Naive thymus-derived CD4-positive, alpha-beta T cell (primary cell): Measurements from ENCODE around the gene SMS. TPM values are rescaled to one million over a fixed set of nuclear protein-coding genes. Genes with fewer than 3 reads are reported as not detected.

Experiments used
- polyA plus RNA-seq, 2 donors: library from polyadenylated mRNA; unstranded; fragments of 300-500 nt; fragmentation: Illumina TruSeq; gene quantifications; one replicate each; pipeline ENCODE4 v1.2.3, GENCODE V29; 2021
- total RNA-seq, 6 experiments: library from RNA in 5 of 6; stranded (reverse) in 5 of 6; gene quantifications; 1 replicate in 5 of 6; 2 replicates in 1 of 6; pipeline ENCODE4 v1.2.3 and lab custom pipeline; 2021 to 2026

The SMS gene
- total and polyA plus RNA-seq, 7 experiments from 2014 or later = 14.7 to 57.4 (median 20.4) TPM

Other genes starting within 250 kb of the SMS start
- gene SMPX, start 182.6 kb upstream of the SMS start, total RNA-seq = not detected
- not detected for gene SMPX, start 182.6 kb upstream of the SMS start, polyA plus RNA-seq
- gene MBTPS2, start 101.1 kb upstream of the SMS start, total RNA-seq = 1 to 10 TPM; 5.2 to 9.9 (median 7.2) TPM
- gene MBTPS2, start 101.1 kb upstream of the SMS start, polyA plus RNA-seq = 1 to 10 TPM; 4.6 to 4.9 TPM
- gene YY2, start 84.7 kb upstream of the SMS start, total RNA-seq = 1 to 10 TPM in 4 of 5 experiments, under 1 TPM in 1; 0.66 to 2.7 (median 1.4) TPM
- under 1 TPM; 0.66 to 0.79 TPM for gene YY2, start 84.7 kb upstream of the SMS start, polyA plus RNA-seq
- under 1 TPM; 0.08 to 0.32 (median 0.12) TPM for gene PHEX, start 91.6 kb downstream of the SMS start, total RNA-seq
- not detected for gene PHEX, start 91.6 kb downstream of the SMS start, polyA plus RNA-seq